Smooth muscle cell (in vitro differentiated cells): Measurements from ENCODE around the gene TMEM135. TPM values are rescaled to one million over a fixed set of nuclear protein-coding genes. Genes with fewer than 3 reads are reported as not detected.

Experiments used
- DNase-seq: peaks from one replicate; lab custom pipeline; 2025; ENCODE audit not compliant: unreplicated experiment; lab: John Stamatoyannopoulos, UW
- H2AFZ ChIP-seq: fragments of 200-600 bp; sonication (generic); 2 replicates; pipeline ENCODE4 v1.6.0; 2016; ENCODE audit warnings: antibody characterized with exemption, low read depth, mild to moderate bottlenecking
- H3F3A ChIP-seq: fragments of 200-600 bp; sonication (generic); 2 replicates; pipeline ENCODE4 v1.6.0; 2017; ENCODE audit warnings: antibody characterized with exemption, low read depth
- H3K27ac ChIP-seq: fragments of 200-600 bp; sonication (generic); 2 replicates; pipeline ENCODE4 v1.5.1; 2016; ENCODE audit warnings: low read depth, mild to moderate bottlenecking
- H3K27me3 ChIP-seq: fragments of 200-600 bp; sonication (generic); 2 replicates; pipeline ENCODE4 v1.6.1; 2016; ENCODE audit warnings: low read depth, mild to moderate bottlenecking
- H3K36me3 ChIP-seq: fragments of 200-600 bp; sonication (generic); 2 replicates; pipeline ENCODE4 v1.5.1; 2016; ENCODE audit warnings: low read depth
- H3K4me1 ChIP-seq: fragments of 200-600 bp; sonication (generic); 2 replicates; pipeline ENCODE4 v1.5.1; 2016; ENCODE audit warnings: low read depth
- H3K4me2 ChIP-seq: fragments of 200-600 bp; sonication (generic); 2 replicates; pipeline ENCODE4 v1.6.0; 2016; ENCODE audit warnings: mild to moderate bottlenecking
- H3K4me3 ChIP-seq: fragments of 200-600 bp; sonication (generic); 2 replicates; pipeline ENCODE4 v1.5.1; 2016; ENCODE audit warnings: mild to moderate bottlenecking
- H3K79me2 ChIP-seq: fragments of 200-600 bp; sonication (generic); 2 replicates; pipeline ENCODE4 v1.6.0; 2016; ENCODE audit warnings: low read depth, mild to moderate bottlenecking
- H3K9ac ChIP-seq: fragments of 200-600 bp; sonication (generic); 2 replicates; pipeline ENCODE4 v1.6.0; 2016; ENCODE audit warnings: low read depth
- H3K9me3 ChIP-seq: fragments of 200-600 bp; sonication (generic); replicated peaks from 2 replicates; pipeline ENCODE4 v1.5.1; 2016; ENCODE audit warnings: low read depth
- H4K20me1 ChIP-seq: fragments of 200-600 bp; sonication (generic); 2 replicates; pipeline ENCODE4 v1.6.0; 2016; ENCODE audit warnings: low read depth
- CTCF ChIP-seq: fragments of 200-600 bp; sonication (generic); IDR thresholded peaks from 2 replicates; pipeline ENCODE4 v1.5.1; 2017; ENCODE audit warnings: borderline replicate concordance, mild to moderate bottlenecking, antibody characterized with exemption; ENCODE audit not compliant: insufficient read depth, poor library complexity, severe bottlenecking
- WGBS: methylation state at CpG from one replicate; pipeline ENCODE4 v1.1.7; 2016; ENCODE audit warnings: low lambda C conversion rate; 5-methylcytosine and 5-hydroxymethylcytosine counted together
- polyA plus RNA-seq: library from polyadenylated mRNA; unstranded; fragments of >200 nt; fragmentation: Nextera tagmentation; extraction: Ambion mirVana; gene quantifications from 2 replicates; pipeline ENCODE4 v1.2.1, GENCODE V29; 2016
- total RNA-seq: library from RNA; depleted of rRNA; stranded (reverse); fragments of >200 nt; gene quantifications from 2 replicates; pipeline ENCODE4 v1.2.3, GENCODE V29; 2014

TMEM135 gene
- total and polyA plus RNA-seq, 2 experiments from 2014 or later: 12.4 to 21.7 TPM

- Histone ChIP-seq H3K79me2 (peaks cover 8% of the 10 kb centered on the region), H3K27ac (no peak overlapping the region), H3K27me3 (no peaks in the 10 kb centered on the region), H3K9ac (no peak overlapping the region), H3K36me3 (no peaks in the 10 kb centered on the region), H3K4me3 (no peak overlapping the region), H3K9me3 (no peaks in the 10 kb centered on the region), H3F3A (no peaks in the 10 kb centered on the region), H2AFZ (no peak overlapping the region), H3K4me1 (no peaks in the 10 kb centered on the region), H4K20me1 (no peaks in the 10 kb centered on the region), H3K4me2 (no peak overlapping the region)
- no peak for DNase-seq
- 89% methylated on average over 2 of the region's 2 CpGs for WGBS
- TF ChIP-seq CTCF: no peak
Observed at GRCh38 chr11:87180742-87181141, 143.0 kb downstream of the TMEM135 start.

GRCh38 chr11:87181143-87181542, 143.4 kb downstream of the TMEM135 start:
- Histone ChIP-seq H3F3A (no peaks in the 10 kb centered on the region), H3K36me3 (no peaks in the 10 kb centered on the region), H3K4me1 (no peaks in the 10 kb centered on the region), H3K4me2 (no peak overlapping the region), H3K79me2 (peaks cover 8% of the 10 kb centered on the region), H4K20me1 (no peaks in the 10 kb centered on the region), H3K4me3 (no peak overlapping the region), H2AFZ (no peak overlapping the region), H3K27me3 (no peaks in the 10 kb centered on the region), H3K9ac (no peak overlapping the region), H3K9me3 (no peaks in the 10 kb centered on the region), H3K27ac (no peak overlapping the region)
- DNase-seq: no peak
- TF ChIP-seq CTCF: no peak
- WGBS: 90% methylated on average over 3 of the region's 3 CpGs

- Histone ChIP-seq H3K4me2 (no peak overlapping the region), H3K27me3 (no peaks in the 10 kb centered on the region), H3K9ac (no peak overlapping the region), H3K4me3 (no peak overlapping the region), H3F3A (no peaks in the 10 kb centered on the region), H3K79me2 (peaks cover 8% of the 10 kb centered on the region), H3K4me1 (no peaks in the 10 kb centered on the region), H4K20me1 (no peaks in the 10 kb centered on the region), H2AFZ (no peak overlapping the region), H3K9me3 (no peaks in the 10 kb centered on the region), H3K27ac (no peak overlapping the region), H3K36me3 (no peaks in the 10 kb centered on the region)
- no peak for TF ChIP-seq CTCF
- no peak for DNase-seq
- 91% methylated on average over 2 of the region's 2 CpGs for WGBS
Observed at GRCh38 chr11:87185228-87185627, 147.5 kb downstream of the TMEM135 start.

GRCh38 chr11:87187076-87187475, 149.3 kb downstream of the TMEM135 start:
- H3K27me3 ChIP-seq: no peaks in the 10 kb centered on the region
- no peak for TF ChIP-seq CTCF
- H3K9me3 ChIP-seq: no peaks in the 10 kb centered on the region
- no peaks in the 10 kb centered on the region for H4K20me1 ChIP-seq
- H3K4me3 ChIP-seq: no peak overlapping the region
- H3K4me2 ChIP-seq: no peak overlapping the region
- no peak for DNase-seq
- H3K9ac ChIP-seq: no peak overlapping the region
- H3K36me3 ChIP-seq: no peaks in the 10 kb centered on the region
- WGBS: 95% methylated on average over 2 of the region's 2 CpGs
- H3F3A ChIP-seq: no peaks in the 10 kb centered on the region
- H3K4me1 ChIP-seq: no peaks in the 10 kb centered on the region
- no peak overlapping the region for H3K27ac ChIP-seq
- no peak overlapping the region for H2AFZ ChIP-seq
- peaks cover 8% of the 10 kb centered on the region for H3K79me2 ChIP-seq
